Neural crest cell (in vitro differentiated cells): Measurements from ENCODE around the gene ATP9A. TPM values are rescaled to one million over a fixed set of nuclear protein-coding genes. Genes with fewer than 3 reads are reported as not detected.

Source experiments
- DNase-seq: peaks from one replicate; pipeline ENCODE4 v3.0.0; 2021; ENCODE audit warnings: low read depth, mixed read lengths, low spot score
- H3K27ac Mint-ChIP-seq: one replicate; pipeline ENCODE4 v1.8.0; 2021; ENCODE audit warnings: mild to moderate bottlenecking, mixed read lengths; ENCODE audit not compliant: unreplicated experiment
- H3K27me3 Mint-ChIP-seq: 2 replicates; pipeline ENCODE4 v1.8.0; 2021; ENCODE audit warnings: low read depth, mild to moderate bottlenecking, mixed read lengths
- H3K36me3 Mint-ChIP-seq: 2 replicates; pipeline ENCODE4 v1.8.0; 2021; ENCODE audit warnings: low read depth, mild to moderate bottlenecking, mixed read lengths
- H3K4me1 Mint-ChIP-seq: 2 replicates; pipeline ENCODE4 v1.8.0; 2021; ENCODE audit warnings: mixed read lengths
- H3K4me3 Mint-ChIP-seq: one replicate; pipeline ENCODE4 v1.8.0; 2021; ENCODE audit warnings: mild to moderate bottlenecking, mixed read lengths
- H3K9me3 Mint-ChIP-seq: 2 replicates; pipeline ENCODE4 v1.8.0; 2021; ENCODE audit warnings: mixed read lengths
- CTCF ChIP-seq: fragments of 200-600 bp; sonication (generic); conservative IDR thresholded peaks from 2 replicates; pipeline ENCODE4 v1.5.0; 2021; ENCODE audit warnings: antibody characterized with exemption, mild to moderate bottlenecking
- total RNA-seq: library from RNA; stranded (reverse); gene quantifications from 2 replicates; pipeline ENCODE4 v1.2.1, GENCODE V29; 2021

ATP9A gene
- total RNA-seq, 1 donor from 2014 or later: 39.0 TPM

- no peaks in the 10 kb centered on the region for H3K36me3 Mint-ChIP-seq
- no peak overlapping the region for H3K27ac Mint-ChIP-seq
- no peak for DNase-seq
- no peak for TF ChIP-seq CTCF
- H3K9me3 Mint-ChIP-seq: no peaks in the 10 kb centered on the region
- H3K4me1 Mint-ChIP-seq: peaks cover 29% of the 10 kb centered on the region
- H3K27me3 Mint-ChIP-seq: peaks cover 51% of the 10 kb centered on the region
- no peak overlapping the region for H3K4me3 Mint-ChIP-seq
Measured at GRCh38 chr20:51565298-51566144, 202.7 kb downstream of the ATP9A start.

DNA sequence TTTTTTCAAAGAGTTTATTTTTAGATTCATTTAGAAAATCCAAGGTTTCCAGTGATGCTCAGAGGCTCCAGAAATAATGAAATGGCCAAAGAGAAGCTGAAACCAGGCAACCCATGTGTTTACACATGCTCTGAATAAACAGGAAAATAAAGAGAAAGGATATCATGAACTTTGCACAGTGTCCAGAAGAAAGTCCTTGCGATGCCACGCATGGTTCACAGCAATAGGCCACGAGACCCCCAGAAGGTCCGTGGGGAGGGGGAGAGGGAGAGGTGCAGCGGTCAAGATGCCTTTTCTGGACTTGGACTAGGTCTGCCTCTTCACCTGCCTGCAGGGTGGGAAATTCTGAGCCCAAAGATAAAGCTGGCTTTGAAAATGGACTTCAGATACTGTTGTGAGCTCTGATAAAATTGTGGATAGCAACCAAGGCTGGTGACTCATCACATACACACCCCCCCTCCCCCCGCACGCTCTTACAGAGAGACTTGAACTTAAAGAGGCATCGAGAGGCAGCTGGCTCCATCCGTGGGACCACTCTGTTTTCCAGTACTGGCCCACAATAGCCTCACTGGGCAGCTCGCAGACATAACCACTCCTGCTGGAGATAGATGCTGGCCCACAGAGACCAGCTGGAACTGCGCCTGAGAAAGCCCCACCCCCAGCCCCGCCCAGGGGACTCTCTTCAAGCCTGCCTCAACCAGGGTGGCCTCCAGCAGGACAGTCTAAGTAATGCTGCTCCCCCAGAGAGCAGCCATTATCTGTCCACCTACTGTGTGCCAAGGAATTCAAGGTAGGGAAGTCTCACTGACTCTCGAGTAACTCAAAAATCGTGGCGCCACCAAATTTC, 204.5 kb downstream of the ATP9A start:
- peak overlapping the region; percentile 89 for H3K4me3 Mint-ChIP-seq
- H3K27ac Mint-ChIP-seq: peak overlapping the region; percentile 54
- H3K9me3 Mint-ChIP-seq: no peaks in the 10 kb centered on the region
- peaks cover 63% of the 10 kb centered on the region for H3K27me3 Mint-ChIP-seq
- no peak for TF ChIP-seq CTCF
- peaks cover 30% of the 10 kb centered on the region for H3K4me1 Mint-ChIP-seq
- DNase-seq: no peak
- H3K36me3 Mint-ChIP-seq: no peaks in the 10 kb centered on the region

- DNase-seq: no peak
- TF ChIP-seq CTCF: no peak
- Mint-ChIP-seq H3K27me3 (peaks cover 58% of the 10 kb centered on the region), H3K9me3 (no peaks in the 10 kb centered on the region), H3K27ac (no peak overlapping the region), H3K4me1 (peaks cover 30% of the 10 kb centered on the region), H3K36me3 (no peaks in the 10 kb centered on the region), H3K4me3 (peak overlapping the region; percentile 89)
Measured at GRCh38 chr20:51563174-51563485, 205.1 kb downstream of the ATP9A start.

DNA sequence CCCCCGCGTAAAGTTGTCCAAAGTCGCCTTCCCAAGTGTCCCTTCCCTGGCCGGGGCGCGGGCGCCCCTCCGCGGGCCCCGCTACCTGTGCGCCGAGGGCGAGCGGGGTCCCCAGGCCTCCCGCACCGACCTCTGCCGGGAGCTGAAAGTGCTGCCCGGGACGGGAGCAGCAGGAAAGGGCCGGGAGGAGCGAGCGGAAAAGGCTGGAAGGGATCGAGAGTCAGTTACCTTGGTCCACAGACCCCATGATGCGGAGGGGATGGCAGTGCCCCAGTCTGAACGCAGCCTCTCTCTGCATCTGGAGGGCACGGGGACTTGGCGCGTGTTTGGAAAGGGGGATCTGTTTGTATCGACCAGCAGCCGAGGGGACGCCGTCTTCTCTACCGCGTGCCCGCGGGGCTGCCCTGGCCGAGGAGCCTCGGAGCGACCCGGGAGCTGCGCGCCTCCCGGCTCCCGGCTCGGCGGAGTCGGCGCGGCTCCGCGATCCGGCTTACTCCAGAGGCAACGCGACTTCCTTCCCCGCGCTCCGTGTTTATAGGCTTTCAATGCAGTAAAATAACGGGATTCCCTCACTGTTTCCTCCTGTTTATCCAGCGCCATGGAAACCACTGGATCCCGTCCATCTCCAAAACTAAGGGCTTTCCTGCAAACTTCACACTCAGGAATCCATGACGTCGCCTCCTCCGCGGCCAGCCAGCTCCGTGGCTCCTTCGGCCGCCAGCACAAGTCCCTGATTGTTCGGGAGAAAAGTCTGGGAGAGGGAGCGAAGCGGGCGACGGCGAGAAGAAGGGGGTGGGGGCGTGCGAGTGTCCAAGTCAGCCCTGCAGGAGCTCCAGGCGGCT, 205.6 kb downstream of the ATP9A start:
- Mint-ChIP-seq H3K4me1 (peaks cover 31% of the 10 kb centered on the region), H3K36me3 (no peaks in the 10 kb centered on the region), H3K27ac (peak overlapping the region; percentile 97), H3K4me3 (peak overlapping the region; percentile 89), H3K9me3 (no peaks in the 10 kb centered on the region), H3K27me3 (peaks cover 55% of the 10 kb centered on the region)
- no peak for TF ChIP-seq CTCF
- peak; percentile 57 for DNase-seq

- Mint-ChIP-seq H3K27ac (no peak overlapping the region), H3K36me3 (no peaks in the 10 kb centered on the region), H3K4me3 (peak overlapping the region; percentile 89), H3K9me3 (no peaks in the 10 kb centered on the region), H3K27me3 (peaks cover 58% of the 10 kb centered on the region), H3K4me1 (peaks cover 36% of the 10 kb centered on the region)
- DNase-seq: no peak
- TF ChIP-seq CTCF: no peak
Measured at GRCh38 chr20:51562027-51562331, 206.2 kb downstream of the ATP9A start.
